Right lobe of liver (tissue), 6 donors: ENCODE data around the gene VDAC1. TPM values are rescaled to one million over a fixed set of nuclear protein-coding genes. Genes with fewer than 3 reads are reported as not detected.

Source experiments
- ATAC-seq, 4 donors: fragments of 200-7000 bp; cut with Tn5 transposase; one replicate each; pipeline ENCODE4 v1.9.1; 2020; ENCODE audit warnings: mild to moderate bottlenecking in 4 of 4, moderate library complexity in 4 of 4
- DNase-seq, 3 donors: peaks; one replicate each; pipeline ENCODE4 v3.0.0-alpha.2; 2020
- H3K27ac ChIP-seq, 3 donors: fragments of 200-600 bp; one replicate each; pipeline ENCODE4 v1.8.0; 2022
- H3K27me3 ChIP-seq, 2 donors: fragments of 200-600 bp; one replicate each; pipeline ENCODE4 v1.8.0; 2022
- H3K36me3 ChIP-seq, 4 donors: fragments of 200-600 bp; sonication (generic) in 1 of 4; one replicate each; pipeline versions ENCODE4 v1.5.1 to v1.8.0; 2017 to 2022; ENCODE audit warnings: control low read depth in 1 of 4
- H3K4me1 ChIP-seq, 4 donors: fragments of 200-600 bp; sonication (generic) in 1 of 4; one replicate each; pipeline versions ENCODE4 v1.5.1 to v1.8.0; 2017 to 2022; ENCODE audit warnings: control low read depth in 1 of 4
- H3K4me3 ChIP-seq, 3 donors: fragments of 200-600 bp; one replicate each; pipeline ENCODE4 v1.8.0; 2022
- H3K9me3 ChIP-seq, 4 donors: fragments of 200-600 bp; sonication (generic) in 1 of 4; one replicate each; pipeline versions ENCODE4 v1.5.1 to v1.8.0; 2017 to 2022; ENCODE audit warnings: control low read depth in 1 of 4
- POLR2A ChIP-seq: fragments of 450-650 bp; IDR thresholded peaks from one replicate; pipeline ENCODE4 v1.6.1; 2017; ENCODE audit warnings: antibody characterized with exemption, mild to moderate bottlenecking
- WGBS: methylation state at CpG from one replicate; pipeline ENCODE4 v1.1.6; 2018; ENCODE audit warnings: low coverage, low lambda C conversion rate; ENCODE audit not compliant: insufficient coverage; ENCODE audit errors: missing lambda C conversion rate; 5-methylcytosine and 5-hydroxymethylcytosine counted together
- intact Hi-C, 2 donors: fragments of 100-400 bp; cut with DNase I; formaldehyde crosslinking; loops; one replicate each; pipeline versions ENCODE4 v1.11.2 to v1.14.1; 2022
- total RNA-seq, 6 experiments: library from RNA; depleted of rRNA in 2 of 6; stranded (reverse); fragments of >200 nt in 2 of 6; fragmentation: NEBNext Ultra II Directional in 3 of 6; extraction: Animal tissue kit (Norgen Biotek cat#: 25700) in 3 of 6; gene quantifications; one replicate each; pipeline versions ENCODE4 v1.1.0 to v1.2.4, GENCODE V29; 2016 to 2023
- TF ChIP-seq, protein P1 (sequence below), 4 donors: fragments of 200-600 bp in 3 of 4; fragments of 450-650 bp in 1 of 4; IDR thresholded peaks; one replicate each; pipeline versions ENCODE4 v1.5.1 to v1.8.0; 2016 to 2022; ENCODE audit warnings: antibody characterized with exemption in 4 of 4, mild to moderate bottlenecking in 2 of 4
- donor health status: DM: no; HTN: yes; CAD: no.
- donor health status: DM: no; HTN: no; CAD: no.
- donor health status: DM: no; HTN: no; CAD: no.
- donor health status: DM: no; HTN: yes; CAD: no.
- donor health status: DM: no; HTN: yes; CAD: no.

Gene VDAC1
- total RNA-seq, 6 experiments from 2014 or later, result 101 to 209 (median 128) TPM

GRCh38 chr5:133970325-133970909 is 34.4 kb downstream of the VDAC1 start:
- WGBS, result 66% methylated on average over 2 of the region's 2 CpGs
- H3K4me3 ChIP-seq, result no peak overlapping the region

DNA sequence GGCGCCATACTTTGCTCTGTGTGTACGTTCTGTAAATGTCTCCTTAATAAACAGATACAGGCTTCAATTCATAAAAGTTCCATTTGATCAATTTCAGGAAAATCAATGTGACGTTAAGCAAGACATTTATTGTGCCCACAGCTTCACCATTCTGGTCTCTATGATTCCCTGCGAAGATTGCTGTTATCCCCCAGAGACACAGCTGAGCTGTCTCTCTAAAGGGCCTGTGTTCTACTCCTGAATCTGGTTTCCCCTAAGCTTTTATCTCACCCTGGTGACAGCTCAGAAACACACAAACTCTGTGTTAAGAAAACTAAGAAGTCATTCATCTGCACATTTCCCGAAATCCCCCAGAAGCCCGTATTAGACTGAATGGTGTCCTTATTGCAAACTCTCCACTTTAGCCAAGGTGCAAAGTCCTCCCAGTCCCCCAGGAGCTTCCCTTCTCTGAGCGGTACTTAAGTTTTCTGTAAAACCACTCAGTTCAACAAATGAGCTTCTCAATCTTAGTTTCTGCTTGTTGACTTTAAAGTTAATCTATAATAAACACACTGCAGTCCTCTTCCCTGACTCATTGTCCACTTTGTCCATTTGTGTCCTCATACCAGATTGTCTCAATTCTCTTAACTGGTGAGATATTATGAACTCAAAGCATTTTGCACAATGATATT is 35.0 kb downstream of the VDAC1 start:
- Histone ChIP-seq H3K4me3 (peak overlapping the region in 2 of 3 donors; percentile 82 to 93), H3K9me3 (no peaks in the 10 kb centered on the region), H3K27ac (peak overlapping the region; percentile 83 to 93 (median 88)), H3K36me3 (peaks cover 0 to 28% (median 5%) of the 10 kb centered on the region in 4 donors), H3K27me3 (no peaks in the 10 kb centered on the region), H3K4me1 (peaks cover 0 to 28% (median 11%) of the 10 kb centered on the region in 4 donors)
- intact Hi-C loops, result no loop called here
- DNase-seq (no peak), ATAC-seq (peak; percentile 9 to 55 (median 32))
- TF ChIP-seq POLR2A, result peak; percentile 21
- TF ChIP-seq, protein P1, sequence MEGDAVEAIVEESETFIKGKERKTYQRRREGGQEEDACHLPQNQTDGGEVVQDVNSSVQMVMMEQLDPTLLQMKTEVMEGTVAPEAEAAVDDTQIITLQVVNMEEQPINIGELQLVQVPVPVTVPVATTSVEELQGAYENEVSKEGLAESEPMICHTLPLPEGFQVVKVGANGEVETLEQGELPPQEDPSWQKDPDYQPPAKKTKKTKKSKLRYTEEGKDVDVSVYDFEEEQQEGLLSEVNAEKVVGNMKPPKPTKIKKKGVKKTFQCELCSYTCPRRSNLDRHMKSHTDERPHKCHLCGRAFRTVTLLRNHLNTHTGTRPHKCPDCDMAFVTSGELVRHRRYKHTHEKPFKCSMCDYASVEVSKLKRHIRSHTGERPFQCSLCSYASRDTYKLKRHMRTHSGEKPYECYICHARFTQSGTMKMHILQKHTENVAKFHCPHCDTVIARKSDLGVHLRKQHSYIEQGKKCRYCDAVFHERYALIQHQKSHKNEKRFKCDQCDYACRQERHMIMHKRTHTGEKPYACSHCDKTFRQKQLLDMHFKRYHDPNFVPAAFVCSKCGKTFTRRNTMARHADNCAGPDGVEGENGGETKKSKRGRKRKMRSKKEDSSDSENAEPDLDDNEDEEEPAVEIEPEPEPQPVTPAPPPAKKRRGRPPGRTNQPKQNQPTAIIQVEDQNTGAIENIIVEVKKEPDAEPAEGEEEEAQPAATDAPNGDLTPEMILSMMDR (IDR thresholded peaks at IDR 0.05), result no peak
- 40% methylated on average over 7 of the region's 7 CpGs for WGBS

More at GRCh38 chr5:133970325-133970909, 34.4 kb downstream of the VDAC1 start:
- no peak for DNase-seq
- Histone ChIP-seq H3K36me3 (peaks cover 0 to 34% (median 8%) of the 10 kb centered on the region in 4 donors), H3K9me3 (no peaks in the 10 kb centered on the region), H3K4me1 (peaks cover 0 to 28% (median 11%) of the 10 kb centered on the region in 4 donors), H3K27me3 (no peaks in the 10 kb centered on the region), H3K27ac (peak overlapping the region in 1 of 3 donors; percentile 88)
- TF ChIP-seq POLR2A, result no peak
- ATAC-seq, result no peak
- intact Hi-C loops, result no loop called here

DNA sequence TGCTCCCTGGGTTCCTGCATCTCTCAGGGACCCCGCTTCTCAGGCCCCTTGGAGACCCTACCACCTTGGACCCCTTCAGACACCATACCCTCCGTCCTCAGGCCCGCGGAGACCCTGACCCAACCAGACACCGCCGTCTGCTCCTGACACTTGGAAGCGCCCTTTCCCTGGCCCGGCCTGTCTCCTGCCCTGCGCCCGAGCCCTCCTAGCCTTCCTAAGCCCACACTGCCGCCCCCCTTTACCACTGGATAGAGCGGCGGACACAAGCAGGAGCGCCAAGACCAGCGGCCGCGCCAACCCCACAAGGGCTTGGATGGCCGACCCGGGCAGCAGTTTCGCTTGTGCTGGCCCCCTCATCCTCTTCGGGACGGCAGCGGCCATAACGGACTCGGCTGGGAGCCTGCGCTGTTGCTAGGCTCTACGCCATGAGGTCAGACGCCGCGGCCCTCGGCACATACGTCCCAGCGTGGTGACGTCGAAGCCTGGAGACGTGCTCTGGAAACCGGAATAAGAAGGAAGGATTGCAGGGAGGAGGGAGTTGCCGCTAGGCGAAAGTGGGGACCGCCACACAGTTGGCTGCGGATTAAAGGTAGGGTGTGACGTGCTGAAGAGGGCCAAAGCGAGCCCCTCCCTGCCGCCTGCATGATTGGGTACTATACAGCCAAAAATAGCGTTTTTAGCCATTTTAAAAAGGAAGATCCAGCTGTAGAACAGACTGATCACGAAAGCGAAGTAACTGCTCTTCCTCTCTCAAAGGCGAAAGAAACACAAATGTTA is 36.4 kb downstream of the VDAC1 start, which contains the start of gene C5orf15:
C5orf15 (minus strand) TSS at position 422 of the 777 bp plus-strand sequence; CDS start at position 381, 41 bp downstream.
- H3K4me3 ChIP-seq, result peak within 1 kb of the TSS; percentile 72 to 93 (median 82)
- WGBS, result 0% methylated on average over 35 of the region's 48 CpGs
- H3K4me1 ChIP-seq, result peaks cover 0 to 24% (median 11%) of the 10 kb centered on the region in 4 donors
- TF ChIP-seq POLR2A, result peak; percentile 79
- TF ChIP-seq, protein P1 (IDR thresholded peaks at IDR 0.05), result peak in 1 of 4 donors; percentile 7
- ATAC-seq, result peak; percentile 94 to 97 (median 96)
- intact Hi-C loops, result no loop called here
- peaks cover 0 to 14% (median 2%) of the 10 kb centered on the region in 4 donors for H3K36me3 ChIP-seq
- H3K27me3 ChIP-seq, result no peaks in the 10 kb centered on the region
- H3K9me3 ChIP-seq, result no peaks in the 10 kb centered on the region
- peak within 1 kb of the TSS; percentile 83 to 93 (median 88) for H3K27ac ChIP-seq
- peak; percentile 96 to 97 (median 96) for DNase-seq

DNA sequence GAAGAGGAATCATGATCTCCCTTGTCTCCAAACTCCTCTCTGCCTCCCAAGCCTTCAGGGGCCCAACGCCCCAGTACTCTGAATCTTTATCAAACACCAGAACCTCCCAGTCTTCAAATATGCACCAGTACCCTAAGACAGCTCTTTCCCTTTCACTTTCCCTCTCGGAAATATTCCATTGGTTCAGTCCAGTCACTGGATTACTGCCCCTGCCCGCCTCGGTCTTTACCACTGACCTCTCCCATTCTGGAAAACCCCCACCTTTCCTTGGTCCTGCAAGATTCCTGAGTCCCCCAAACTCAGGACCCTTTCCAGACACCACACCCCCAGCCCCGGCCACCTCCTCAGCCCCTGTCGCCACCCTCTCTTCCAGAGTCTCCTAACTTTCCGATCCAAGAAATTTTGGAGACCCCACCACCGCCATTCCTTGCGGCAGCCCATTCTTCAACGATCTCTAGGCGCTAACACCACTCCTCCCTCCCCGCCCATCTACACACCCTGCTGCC is 37.0 kb downstream of the VDAC1 start:
- ATAC-seq (peak; percentile 32 to 66 (median 62)), DNase-seq (peak in 1 of 3 donors; percentile 42)
- peak overlapping the region; percentile 72 to 93 (median 82) for H3K4me3 ChIP-seq
- H3K4me1 ChIP-seq, result peaks cover 0 to 24% (median 11%) of the 10 kb centered on the region in 4 donors
- no peaks in the 10 kb centered on the region for H3K27me3 ChIP-seq
- WGBS, result 2% methylated on average over 12 of the region's 12 CpGs
- intact Hi-C loops, result no loop called here
- peaks cover 0 to 7% (median 0%) of the 10 kb centered on the region in 4 donors for H3K36me3 ChIP-seq
- TF ChIP-seq, protein P1 (IDR thresholded peaks at IDR 0.05), result no peak
- TF ChIP-seq POLR2A, result no peak
- peak overlapping the region; percentile 83 to 93 (median 88) for H3K27ac ChIP-seq
- no peaks in the 10 kb centered on the region for H3K9me3 ChIP-seq
